Measurements from ENCODE around the gene COG7.

The COG7 gene

GRCh38 chr16:23357761-23358290 is 95.2 kb downstream of the COG7 start:
- DNase-seq (ENCODE audit: low read depth): no peak

- DNase-seq (ENCODE audit: low read depth): no peak
Observed at GRCh38 chr16:23356941-23357340, 96.0 kb downstream of the COG7 start.

- DNase-seq (ENCODE audit: low read depth): no peak
Observed at GRCh38 chr16:23355106-23355670, 97.8 kb downstream of the COG7 start.

- DNase-seq (ENCODE audit: low read depth): no peak
Observed at GRCh38 chr16:23354246-23354645, 98.7 kb downstream of the COG7 start.

- no peak for DNase-seq (ENCODE audit: low read depth)
Observed at GRCh38 chr16:23353440-23353839, 99.5 kb downstream of the COG7 start.

- DNase-seq (ENCODE audit: low read depth): no peak
Observed at GRCh38 chr16:23351360-23351759, 101.6 kb downstream of the COG7 start.

- no peak for DNase-seq (ENCODE audit: low read depth)
Observed at GRCh38 chr16:23348579-23349469, 104.2 kb downstream of the COG7 start.

GRCh38 chr16:23345237-23345636 is 107.8 kb downstream of the COG7 start:
- DNase-seq (ENCODE audit: low read depth): no peak

GRCh38 chr16:23343643-23344612 is 109.1 kb downstream of the COG7 start:
- DNase-seq (ENCODE audit: low read depth): no peak

- no peak for DNase-seq (ENCODE audit: low read depth)
Observed at GRCh38 chr16:23342083-23342640, 110.8 kb downstream of the COG7 start.

GRCh38 chr16:23339787-23340186 is 113.2 kb downstream of the COG7 start:
- DNase-seq (ENCODE audit: low read depth): no peak

Measured in stimulated activated CD8-positive, alpha-beta memory T cell treated with anti-CD3 and anti-CD28 coated beads, Interleukin-12 subunit alpha, Interleukin-12 subunit beta, amount 100 ng/mL, for 1 hour (primary cell).